Heart left ventricle (tissue), 16 donors: ENCODE data around the gene ZNF488. TPM values are rescaled to one million over a fixed set of nuclear protein-coding genes. Genes with fewer than 3 reads are reported as not detected.

Experiments
- ATAC-seq, 4 donors: fragments of 200-7000 bp; cut with Tn5 transposase; one replicate each; pipeline ENCODE4 v1.9.1; 2020 to 2022; ENCODE audit warnings: moderate library complexity in 4 of 4, mild to moderate bottlenecking in 3 of 4, moderate number of reproducible peaks in 1 of 4
- DNase-seq, 5 donors: peaks; one replicate each; pipeline ENCODE4 v3.0.0-alpha.2; 2020
- H3K27ac ChIP-seq, 12 donors: fragments of 200-600 bp; sonication (generic) in 4 of 12; one replicate each; pipeline versions ENCODE4 v1.5.0 to v1.8.0; 2016 to 2022; ENCODE audit warnings: mild to moderate bottlenecking in 2 of 12
- H3K27me3 ChIP-seq, 9 donors: fragments of 200-600 bp; sonication (generic) in 2 of 9; one replicate each; pipeline versions ENCODE4 v1.5.1 to v1.8.0; 2016 to 2022; ENCODE audit warnings: mild to moderate bottlenecking in 3 of 9
- H3K36me3 ChIP-seq, 9 donors: fragments of 200-600 bp; sonication (generic) in 2 of 9; one replicate each; pipeline versions ENCODE4 v1.5.0 to v1.8.0; 2018 to 2022; ENCODE audit warnings: mild to moderate bottlenecking in 2 of 9
- H3K4me1 ChIP-seq, 12 donors: fragments of 200-600 bp; sonication (generic) in 4 of 12; one replicate each; pipeline versions ENCODE4 v1.5.0 to v1.8.0; 2016 to 2022; ENCODE audit warnings: mild to moderate bottlenecking in 3 of 12
- H3K4me3 ChIP-seq, 12 donors: fragments of 200-600 bp; sonication (generic) in 4 of 12; one replicate each; pipeline versions ENCODE4 v1.5.0 to v1.8.0; 2017 to 2022; ENCODE audit warnings: mild to moderate bottlenecking in 9 of 12, moderate library complexity in 4 of 12
- H3K9me3 ChIP-seq, 12 donors: fragments of 200-600 bp; sonication (generic) in 4 of 12; one replicate each; pipeline versions ENCODE4 v1.5.0 to v1.8.0; 2016 to 2022; ENCODE audit warnings: mild to moderate bottlenecking in 1 of 12
- CTCF ChIP-seq, 12 donors: fragments of 200-600 bp; sonication (generic) in 4 of 12; IDR thresholded peaks; one replicate each; pipeline versions ENCODE4 v1.5.0 to v1.8.0; 2018 to 2022; ENCODE audit warnings: antibody characterized with exemption in 12 of 12, mild to moderate bottlenecking in 5 of 12
- POLR2A ChIP-seq, 2 donors: fragments of 450-650 bp; IDR thresholded peaks; one replicate each; pipeline ENCODE4 v1.6.1; 2017; ENCODE audit warnings: antibody characterized with exemption in 2 of 2, mild to moderate bottlenecking in 2 of 2, moderate library complexity in 2 of 2
- WGBS, 4 donors: extraction: QIAGEN DNeasy Blood & Tissue Kit in 2 of 4; methylation state at CpG; one replicate each; pipeline versions ENCODE4 v1.1.5 to v1.1.7; 2013 to 2018; 5-methylcytosine and 5-hydroxymethylcytosine counted together
- intact Hi-C, 10 donors: fragments of 100-400 bp; cut with DNase I; formaldehyde crosslinking; loops; one replicate each; pipeline versions ENCODE4 v1.11.1 to v1.14.2; 2022
- polyA plus RNA-seq, 2 donors: library from polyadenylated mRNA; stranded (reverse); fragments of 200-250 nt; gene quantifications; one replicate each; pipeline ENCODE4 v1.2.3, GENCODE V29; 2013
- total RNA-seq, 9 donors: library from RNA; depleted of rRNA in 2 of 9; stranded (reverse); fragments of >200 nt in 2 of 9; fragmentation: NEBNext Ultra II Directional in 3 of 9; extraction: Animal tissue kit (Norgen Biotek cat#: 25700) in 3 of 9; gene quantifications; one replicate each; pipeline versions ENCODE4 v1.1.0 to v1.2.4, GENCODE V29; 2016 to 2023
- donor health status: ischemic (EF 13 %, LVEDD 7.1; RV severe dilation, severe dysfunction).
- donor health status: healthy with polysubstance abuse.
- donor health status: DM: no; HTN: yes; CAD: no.
- donor health status: DM: no; HTN: no; CAD: no.
- donor health status: ischemic (EF 25% LVEDD 6.9; RV normal size, moderate dysfunction).
- donor health status: ischemic (EF 25% LVEDD 5.7; RV mildly dilated, moderate dysfunction).
- donor health status: healthy.
- donor health status: DM: yes; HTN: yes; CAD: no.
- donor health status: ischemic (EF 35%, LVEDD 5.7; RV mildly dilated, moderate dysfunction).
- donor health status: nonischemic (EF 11% LVEDD 7.7; RV severe dilation, severe dysfunction).
- donor health status: DM: yes; HTN: yes; CAD: no.
- donor health status: PGD.
- donor health status: ischemic (EF 29% LVEDD 5.4; RV normal size, mild dysfunction).
- donor health status: nonischemic (EF 23%, LVEDD 6.1; RV moderate dilation, normal function).

ZNF488 gene
- total and polyA plus RNA-seq, 11 donors: 0.06 to 0.25 (median 0.08) TPM; not detected in 6

- Histone ChIP-seq H3K4me3 (no peak overlapping the region), H3K27ac (no peak overlapping the region), H3K9me3 (no peaks in the 10 kb centered on the region), H3K36me3 (no peaks in the 10 kb centered on the region), H3K4me1 (peaks cover 0 to 4% (median under 1%) of the 10 kb centered on the region in 12 donors), H3K27me3 (no peaks in the 10 kb centered on the region)
- 73 to 77% (median 76%) methylated on average over 6 of the region's 6 CpGs for WGBS, 4 donors
- intact Hi-C loops: no loop called here
- DNase-seq (no peak), ATAC-seq (no peak)
- no peak for TF ChIP-seq POLR2A (IDR thresholded peaks at IDR 0.05)
- TF ChIP-seq CTCF (IDR thresholded peaks at IDR 0.05): no peak
Measured at GRCh38 chr10:47408606-47409005, 24.5 kb upstream of the ZNF488 start.

GRCh38 chr10:47406870-47407691 is 23.0 kb upstream of the ZNF488 start:
- no peak for ATAC-seq
- no peak for DNase-seq
- intact Hi-C loops: no loop called here

GRCh38 chr10:47406548-47406869 is 22.4 kb upstream of the ZNF488 start:
- intact Hi-C loops: no loop called here
- Histone ChIP-seq H3K36me3 (no peaks in the 10 kb centered on the region), H3K4me1 (peaks cover 0 to 21% (median 10%) of the 10 kb centered on the region in 12 donors), H3K9me3 (no peaks in the 10 kb centered on the region), H3K4me3 (no peak overlapping the region), H3K27ac (no peak overlapping the region), H3K27me3 (no peaks in the 10 kb centered on the region)
- 90 to 96% (median 94%) methylated on average over 3 to 4 of the region's 4 CpGs for WGBS, 4 donors
- TF ChIP-seq CTCF (IDR thresholded peaks at IDR 0.05) (no peak), POLR2A (IDR thresholded peaks at IDR 0.05) (no peak)
- DNase-seq (no peak), ATAC-seq (no peak)

More at GRCh38 chr10:47406870-47407691, 23.0 kb upstream of the ZNF488 start:
- Histone ChIP-seq H3K36me3 (no peaks in the 10 kb centered on the region), H3K27me3 (no peaks in the 10 kb centered on the region), H3K9me3 (no peaks in the 10 kb centered on the region), H3K27ac (no peak overlapping the region), H3K4me3 (no peak overlapping the region), H3K4me1 (peaks cover 0 to 19% (median 8%) of the 10 kb centered on the region in 12 donors)
- TF ChIP-seq CTCF (IDR thresholded peaks at IDR 0.05): no peak
- no peak for TF ChIP-seq POLR2A (IDR thresholded peaks at IDR 0.05)
- 76 to 85% (median 79%) methylated on average over 8 to 9 of the region's 9 CpGs for WGBS, 4 donors

GRCh38 chr10:47405857-47406547 is 21.9 kb upstream of the ZNF488 start:
- no peak overlapping the region for H3K4me3 ChIP-seq

More at GRCh38 chr10:47405857-47406547, 21.9 kb upstream of the ZNF488 start:
- Histone ChIP-seq H3K27me3 (no peaks in the 10 kb centered on the region), H3K9me3 (no peaks in the 10 kb centered on the region), H3K36me3 (no peaks in the 10 kb centered on the region), H3K4me1 (peaks cover 0 to 21% (median 10%) of the 10 kb centered on the region in 12 donors), H3K27ac (no peak overlapping the region)
- DNase-seq (no peak), ATAC-seq (no peak)
- WGBS, 4 donors: 83 to 93% (median 87%) methylated on average over 10 to 11 of the region's 11 CpGs
- intact Hi-C loops: no loop called here
- TF ChIP-seq POLR2A (IDR thresholded peaks at IDR 0.05) (no peak), CTCF (IDR thresholded peaks at IDR 0.05) (no peak)
